ENCODE measurements around the gene TMPRSS12.
"Not testable (repeated sequence)": the region's sequence is repeated elsewhere in the genome, so short reads cannot be mapped to it uniquely, and the experiment has no call there.

The TMPRSS12 gene

GRCh38 chr12:50926932-50927331, 84.2 kb downstream of the TMPRSS12 start:
- DNase-seq = not testable (repeated sequence)

- DNase-seq = no peak
Observed at GRCh38 chr12:50927356-50927755, 84.6 kb downstream of the TMPRSS12 start.

- no peak for DNase-seq
Observed at GRCh38 chr12:50927766-50928224, 85.1 kb downstream of the TMPRSS12 start.

- no peak for DNase-seq
Observed at GRCh38 chr12:50928392-50928791, 85.7 kb downstream of the TMPRSS12 start.

GRCh38 chr12:50929831-50930230, 87.1 kb downstream of the TMPRSS12 start:
- no peak for DNase-seq

- not testable (repeated sequence) for DNase-seq
Observed at GRCh38 chr12:50930477-50930876, 87.8 kb downstream of the TMPRSS12 start.

- DNase-seq = no peak
Observed at GRCh38 chr12:50932787-50933280, 90.1 kb downstream of the TMPRSS12 start.

- DNase-seq = no peak
Observed at GRCh38 chr12:50933459-50934124, 90.9 kb downstream of the TMPRSS12 start.

GRCh38 chr12:50934371-50934851, 91.7 kb downstream of the TMPRSS12 start:
- no peak for DNase-seq

GRCh38 chr12:50934981-50935807, 92.5 kb downstream of the TMPRSS12 start:
- no peak for DNase-seq

GRCh38 chr12:50936821-50937530, 94.2 kb downstream of the TMPRSS12 start:
- no peak for DNase-seq
